Epithelial cell of esophagus (primary cell): Measurements from ENCODE around the gene GPX3.

Experiments
- DNase-seq: peaks from one replicate; pipeline ENCODE4 v3.0.0; 2010; ENCODE audit warnings: low read depth
- H3K4me3 ChIP-seq: 2 replicates; pipeline ENCODE4 v1.5.1; 2011; ENCODE audit warnings: mild to moderate bottlenecking, low read length, control low read depth
- CTCF ChIP-seq: IDR thresholded peaks from 2 replicates; pipeline ENCODE4 v1.5.1; 2011; ENCODE audit warnings: low read depth, mild to moderate bottlenecking, low read length, control low read depth, inconsistent platforms; ENCODE audit not compliant: insufficient read depth; ENCODE audit errors: missing control alignments

GPX3 gene

GRCh38 chr5:151020304-151021110, at the start of gene GPX3:
TSS of gene GPX3 (plus strand) at chr5:151020591. CDS start at chr5:151020655, 64 bp downstream.
- peak within 1 kb of the TSS; percentile 41 for H3K4me3 ChIP-seq

GRCh38 chr5:150978590-150978989, 41.8 kb upstream of the GPX3 start:
- no peak for TF ChIP-seq CTCF

More at GRCh38 chr5:151020304-151021110, at the start of gene GPX3:
- peak; percentile 55 for DNase-seq
- TF ChIP-seq CTCF, result no peak

GRCh38 chr5:150987746-150988145, 32.6 kb upstream of the GPX3 start:
- DNase-seq, result no peak
- no peak overlapping the region for H3K4me3 ChIP-seq
- no peak for TF ChIP-seq CTCF

More at GRCh38 chr5:150978590-150978989, 41.8 kb upstream of the GPX3 start:
- H3K4me3 ChIP-seq, result no peak overlapping the region
- DNase-seq, result no peak

GRCh38 chr5:150989695-150990094, 30.7 kb upstream of the GPX3 start:
- H3K4me3 ChIP-seq, result no peak overlapping the region
- no peak for TF ChIP-seq CTCF
- DNase-seq, result no peak

GRCh38 chr5:150992705-150993104, 27.7 kb upstream of the GPX3 start:
- DNase-seq, result no peak
- no peak overlapping the region for H3K4me3 ChIP-seq
- no peak for TF ChIP-seq CTCF

GRCh38 chr5:150993422-150993821, 27.0 kb upstream of the GPX3 start:
- H3K4me3 ChIP-seq, result no peak overlapping the region
- no peak for TF ChIP-seq CTCF
- no peak for DNase-seq
